ENCODE results near the gene CRELD2.

Gene CRELD2

GRCh38 chr22:49917974-49918910, at the start of gene CRELD2, which contains the start of gene ALG12:
Gene CRELD2 (plus strand): TSS chr22:49918634. CDS start chr22:49918770, 136 bp downstream.
Gene ALG12 (minus strand): TSS chr22:49918438. CDS start chr22:49913765, 4,673 bp downstream.
- DNase-seq (ENCODE audit: low read depth in 3 of 3, low spot score in 1 of 3) = peak; percentile 92 to 95 (median 94)

GRCh38 chr22:49869086-49869830, 49.2 kb upstream of the CRELD2 start:
- DNase-seq (ENCODE audit: low read depth in 3 of 3, low spot score in 1 of 3) = no peak

- no peak for DNase-seq (ENCODE audit: low read depth in 3 of 3, low spot score in 1 of 3)
Observed at GRCh38 chr22:49869845-49870712, 48.4 kb upstream of the CRELD2 start.

GRCh38 chr22:49871482-49871881, 47.0 kb upstream of the CRELD2 start:
- no peak for DNase-seq (ENCODE audit: low read depth in 3 of 3, low spot score in 1 of 3)

GRCh38 chr22:49872347-49872746, 46.1 kb upstream of the CRELD2 start:
- DNase-seq (ENCODE audit: low read depth in 3 of 3, low spot score in 1 of 3) = no peak

- no peak for DNase-seq (ENCODE audit: low read depth in 3 of 3, low spot score in 1 of 3)
Observed at GRCh38 chr22:49873228-49873940, 45.0 kb upstream of the CRELD2 start.

GRCh38 chr22:49877642-49878041, 40.8 kb upstream of the CRELD2 start:
- no peak for DNase-seq (ENCODE audit: low read depth in 3 of 3, low spot score in 1 of 3)

- DNase-seq (ENCODE audit: low read depth in 3 of 3, low spot score in 1 of 3) = no peak
Observed at GRCh38 chr22:49878206-49878605, 40.2 kb upstream of the CRELD2 start.

- no peak for DNase-seq (ENCODE audit: low read depth in 3 of 3, low spot score in 1 of 3)
Observed at GRCh38 chr22:49879871-49880270, 38.6 kb upstream of the CRELD2 start.

- DNase-seq (ENCODE audit: low read depth in 3 of 3, low spot score in 1 of 3) = no peak
Observed at GRCh38 chr22:49880281-49880680, 38.2 kb upstream of the CRELD2 start.

GRCh38 chr22:49881856-49882255, 36.6 kb upstream of the CRELD2 start:
- DNase-seq (ENCODE audit: low read depth in 3 of 3, low spot score in 1 of 3) = no peak

- no peak for DNase-seq (ENCODE audit: low read depth in 3 of 3, low spot score in 1 of 3)
Observed at GRCh38 chr22:49882519-49883293, 35.7 kb upstream of the CRELD2 start.

GRCh38 chr22:49883294-49883640, 35.2 kb upstream of the CRELD2 start:
- no peak for DNase-seq (ENCODE audit: low read depth in 3 of 3, low spot score in 1 of 3)

GRCh38 chr22:49884075-49884474, 34.4 kb upstream of the CRELD2 start:
- no peak for DNase-seq (ENCODE audit: low read depth in 3 of 3, low spot score in 1 of 3)

GRCh38 chr22:49884503-49885260, 33.8 kb upstream of the CRELD2 start:
- no peak for DNase-seq (ENCODE audit: low read depth in 3 of 3, low spot score in 1 of 3)

GRCh38 chr22:49885281-49885680, 33.2 kb upstream of the CRELD2 start:
- no peak for DNase-seq (ENCODE audit: low read depth in 3 of 3, low spot score in 1 of 3)

- no peak for DNase-seq (ENCODE audit: low read depth in 3 of 3, low spot score in 1 of 3)
Observed at GRCh38 chr22:49885881-49886280, 32.6 kb upstream of the CRELD2 start.

- no peak for DNase-seq (ENCODE audit: low read depth in 3 of 3, low spot score in 1 of 3)
Observed at GRCh38 chr22:49886346-49887063, 31.9 kb upstream of the CRELD2 start.
